A549 (cell line): ENCODE results near the gene BMP5. TPM values are rescaled to one million over a fixed set of nuclear protein-coding genes. Genes with fewer than 3 reads are reported as not detected.

Experiments used
- ATAC-seq, 2 experiments: fragments of 200-7000 bp in 1 of 2; fragments of >200 bp in 1 of 2; cut with Nextera tagmentation in 1 of 2; cut with Tn5 transposase in 1 of 2; 3 replicates each; pipeline versions ENCODE4 v1.8.0 to v1.9.1; 2018 to 2020; ENCODE audit warnings: mild to moderate bottlenecking in 1 of 2, moderate library complexity in 1 of 2
- CTCF ChIA-PET: fragments of 300-600 bp; sonication (Branson Sonifier 250); formaldehyde crosslinking; extraction: SDS; loops from one replicate; lab custom pipeline; 2021; ENCODE audit warnings: antibody characterized with exemption, inconsistent platforms; lab: Yijun Ruan, JAX
- POLR2A ChIA-PET: fragments of 350-600 bp; formaldehyde crosslinking; extraction: SDS; loops from one replicate; lab custom pipeline; 2021; ENCODE audit warnings: antibody characterized with exemption, inconsistent platforms; lab: Yijun Ruan, JAX
- DNase-seq, 2 experiments: peaks; one replicate each; pipeline versions ENCODE4 v3.0.0 to v3.0.0-alpha.2; 2011 to 2016; ENCODE audit warnings: low read depth in 1 of 2, low spot score in 1 of 2
- FAIRE-seq: peaks from 2 replicates; lab custom pipeline; 2011; peaks lifted over from hg19 to GRCh38; lab: Jason Lieb, UNC
- H3K27ac ChIP-seq, 2 experiments: fragments of >200 bp; sonication (Bioruptor Twin); formaldehyde crosslinking; 3 replicates each; pipeline ENCODE4 v1.5.1; 2016 to 2017
- H3K4me1 ChIP-seq: fragments of >200 bp; sonication (Bioruptor Twin); formaldehyde crosslinking; 3 replicates; pipeline ENCODE4 v1.6.1; 2016
- H3K4me2 ChIP-seq: fragments of >200 bp; sonication (Bioruptor Twin); formaldehyde crosslinking; 3 replicates; pipeline ENCODE4 v1.6.1; 2016
- H3K4me3 ChIP-seq: fragments of >200 bp; sonication (Bioruptor Twin); formaldehyde crosslinking; 3 replicates; pipeline ENCODE4 v1.5.1; 2016
- H3K9me3 ChIP-seq: fragments of >200 bp; sonication (Bioruptor Twin); formaldehyde crosslinking; 3 replicates; pipeline ENCODE4 v1.6.1; 2016
- BCL3 ChIP-seq: fragments of >200 bp; sonication (Bioruptor Twin); formaldehyde crosslinking; IDR thresholded peaks from 3 replicates; pipeline ENCODE4 v1.6.1; 2016
- BHLHE40 ChIP-seq: IDR thresholded peaks from 2 replicates; pipeline ENCODE4 v1.6.1; 2012; ENCODE audit warnings: low read depth, low read length, inconsistent platforms
- CBX8 ChIP-seq: fragments of 200-600 bp; sonication (generic); IDR thresholded peaks from 2 replicates; pipeline ENCODE4 v1.6.1; 2016
- CHD2 ChIP-seq: fragments of 150-350 bp; IDR thresholded peaks from 2 replicates; pipeline ENCODE4 v1.6.1; 2014; ENCODE audit warnings: low read length; ENCODE audit not compliant: partially characterized antibody
- EHF ChIP-seq: fragments of 250-450 bp; sonication (Bioruptor Pico); IDR thresholded peaks from 2 replicates; pipeline ENCODE4 v1.5.0; 2020; ENCODE audit warnings: mild to moderate bottlenecking
- EP300 ChIP-seq, 2 experiments: fragments of >200 bp; sonication (Bioruptor Twin); formaldehyde crosslinking; IDR thresholded peaks; 2 replicates in 1 of 2; 3 replicates in 1 of 2; pipeline ENCODE4 v1.6.1; 2016 to 2017
- FOSB ChIP-seq: fragments of 250-450 bp; sonication (Bioruptor Pico); IDR thresholded peaks from 2 replicates; pipeline ENCODE4 v1.5.0; 2020; ENCODE audit warnings: mild to moderate bottlenecking, moderate library complexity
- GATA3 ChIP-seq: IDR thresholded peaks from 2 replicates; pipeline ENCODE4 v1.6.1; 2012; ENCODE audit warnings: borderline replicate concordance
- HES2 ChIP-seq: fragments of >200 bp; sonication (Bioruptor Twin); formaldehyde crosslinking; IDR thresholded peaks from 2 replicates; pipeline ENCODE4 v1.6.1; 2016
- JUN ChIP-seq, 2 experiments: fragments of >200 bp; sonication (Bioruptor Twin); formaldehyde crosslinking; IDR thresholded peaks; 2 replicates in 1 of 2; 3 replicates in 1 of 2; pipeline ENCODE4 v1.6.1; 2016 to 2017
- JUNB ChIP-seq: fragments of >200 bp; sonication (Bioruptor Twin); formaldehyde crosslinking; IDR thresholded peaks from 2 replicates; pipeline ENCODE4 v1.6.1; 2016
- KDM1A ChIP-seq: fragments of 200-600 bp; sonication (generic); IDR thresholded peaks from 2 replicates; pipeline ENCODE4 v1.6.1; 2016; ENCODE audit warnings: low read depth, mild to moderate bottlenecking
- MAX ChIP-seq: IDR thresholded peaks from 2 replicates; pipeline ENCODE4 v1.6.1; 2012
- MAZ ChIP-seq: fragments of 150-350 bp; IDR thresholded peaks from 2 replicates; pipeline ENCODE4 v1.6.1; 2014; ENCODE audit warnings: antibody characterized with exemption, low read depth, low read length, borderline replicate concordance
- MYC ChIP-seq: IDR thresholded peaks from 2 replicates; pipeline ENCODE4 v1.6.1; 2012; ENCODE audit warnings: mild to moderate bottlenecking, inconsistent platforms, low read length, improper control_type of control experiment, borderline replicate concordance
- NFE2L2 ChIP-seq: fragments of 150-350 bp; conservative IDR thresholded peaks from 2 replicates; pipeline ENCODE4 v1.6.1; 2014; ENCODE audit warnings: low read length
- NPAS2 ChIP-seq: fragments of 250-450 bp; sonication (Bioruptor Pico); IDR thresholded peaks from 2 replicates; pipeline ENCODE4 v1.8.0; 2022; ENCODE audit warnings: mild to moderate bottlenecking, moderate library complexity, borderline replicate concordance
- POLR2AphosphoS2 ChIP-seq: conservative IDR thresholded peaks from 2 replicates; pipeline ENCODE4 v1.6.1; 2012; ENCODE audit warnings: low read length, improper control_type of control experiment, inconsistent platforms
- RCOR1 ChIP-seq: fragments of 150-350 bp; IDR thresholded peaks from 2 replicates; pipeline ENCODE4 v1.6.1; 2014; ENCODE audit warnings: antibody characterized with exemption, low read length, low read depth
- RFX5 ChIP-seq: fragments of 450-650 bp; IDR thresholded peaks from 2 replicates; pipeline ENCODE4 v1.7.1; 2014; ENCODE audit warnings: antibody characterized with exemption, mild to moderate bottlenecking, moderate library complexity
- TFCP2L1 ChIP-seq: fragments of 250-450 bp; sonication (Bioruptor Pico); IDR thresholded peaks from 2 replicates; pipeline ENCODE4 v1.5.0; 2021; ENCODE audit warnings: mild to moderate bottlenecking
- ZFP36 ChIP-seq: fragments of 450-650 bp; IDR thresholded peaks from 2 replicates; pipeline ENCODE4 v1.6.1; 2014; ENCODE audit warnings: borderline replicate concordance; ENCODE audit not compliant: partially characterized antibody
- ZSCAN20 ChIP-seq: fragments of 250-450 bp; sonication (Bioruptor Pico); IDR thresholded peaks from 2 replicates; pipeline ENCODE4 v1.8.0; 2022; ENCODE audit warnings: mild to moderate bottlenecking, moderate library complexity
- WGBS: methylation state at CpG from one replicate; pipeline ENCODE4 v1.1.6; 2017; ENCODE audit errors: missing lambda C conversion rate; 5-methylcytosine and 5-hydroxymethylcytosine counted together
- polyA plus RNA-seq, 4 experiments: library from polyadenylated mRNA; depleted of rRNA in 3 of 4; stranded (reverse); fragments of >200 nt; fragmentation: RNase III in 1 of 4; extraction: RNeasy Plus Mini Kit Qiagen cat#74134 plus additional on column Dnase treatment in 1 of 4; gene quantifications; 2 replicates in 3 of 4; 3 replicates in 1 of 4; pipeline ENCODE4 v1.2.3, GENCODE V29; 2011 to 2017
- TF ChIP-seq, protein P1 (sequence below): fragments of 250-450 bp; sonication (Bioruptor Pico); IDR thresholded peaks from 2 replicates; pipeline ENCODE4 v1.5.0; 2020; ENCODE audit warnings: low read depth, mild to moderate bottlenecking, moderate library complexity
- TF ChIP-seq, protein P2 (sequence below): fragments of 450-650 bp; IDR thresholded peaks from 2 replicates; pipeline ENCODE4 v1.6.1; 2014; ENCODE audit warnings: antibody characterized with exemption

Gene BMP5
- polyA plus RNA-seq, 2 of the 4 experiments (the other 2 are of a cell fraction), result 0.04 to 0.12 TPM

GRCh38 chr6:55794136-55794812, 81.1 kb downstream of the BMP5 start:
- Histone ChIP-seq H3K27ac (no peak overlapping the region), H3K9me3 (no peaks in the 10 kb centered on the region), H3K4me1 (no peaks in the 10 kb centered on the region), H3K4me3 (no peak overlapping the region), H3K4me2 (no peak overlapping the region)
- TF ChIP-seq NFE2L2 (no peak), ZFP36 (no peak), NPAS2 (CRISPR knock-in tag) (no peak)
- FAIRE-seq (no peak), DNase-seq (no peak), ATAC-seq (no peak)
- POLR2A ChIA-PET, result no interaction called here
- WGBS, result 80% methylated on average over 3 of the region's 3 CpGs
- CTCF ChIA-PET, result no interaction called here

DNA sequence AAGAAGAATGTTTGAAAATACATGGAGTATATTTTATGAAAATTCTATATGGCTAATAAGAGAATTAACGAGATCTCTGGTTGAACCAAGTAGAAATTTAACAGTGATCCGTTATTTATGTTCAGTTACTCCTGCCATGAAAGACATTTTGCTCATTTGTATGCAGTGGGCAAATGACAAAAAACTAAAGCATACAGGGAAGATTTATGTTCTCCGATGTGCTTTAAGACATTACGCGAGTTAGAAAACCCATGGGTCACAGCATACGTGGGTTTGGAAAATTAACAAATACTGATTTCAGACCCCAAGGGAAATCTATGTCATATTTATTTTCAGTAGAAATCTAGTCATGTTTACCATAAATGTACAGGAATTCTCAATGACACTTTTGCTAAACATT, 90.1 kb downstream of the BMP5 start:
- Histone ChIP-seq H3K4me3 (no peak overlapping the region), H3K27ac (no peak overlapping the region), H3K9me3 (no peaks in the 10 kb centered on the region), H3K4me1 (no peaks in the 10 kb centered on the region), H3K4me2 (no peak overlapping the region)
- DNase-seq, result no peak
- no peak for ATAC-seq
- ChIA-PET CTCF (no interaction called here), POLR2A (no interaction called here)
- 89% methylated on average over 6 of the region's 6 CpGs for WGBS
- FAIRE-seq, result no peak
- TF ChIP-seq EP300 (IDR thresholded peaks at IDR 0.05), result no peak
- no peak for TF ChIP-seq MAZ

DNA sequence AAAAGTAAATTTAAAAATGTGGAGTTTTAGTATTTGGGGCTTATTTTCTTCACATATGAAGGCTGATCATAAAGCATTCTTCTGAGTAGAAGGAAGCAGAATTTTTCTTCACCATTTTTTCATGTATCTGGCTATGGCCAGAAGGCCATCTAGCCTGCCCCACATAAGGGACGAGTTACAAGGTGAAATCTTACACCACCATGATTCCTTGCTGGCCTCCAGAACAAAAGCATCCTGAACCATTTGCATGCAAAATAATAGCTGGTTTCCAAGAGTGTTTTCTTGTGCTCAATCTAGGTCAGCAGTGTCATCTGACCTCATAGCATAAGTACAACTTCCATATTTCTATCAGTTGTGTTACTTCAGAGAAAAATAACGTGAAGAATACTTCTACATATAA, 93.1 kb downstream of the BMP5 start:
- TF ChIP-seq RCOR1 (no peak), CBX8 (no peak), JUNB (no peak), BHLHE40 (no peak)
- TF ChIP-seq, protein P1, sequence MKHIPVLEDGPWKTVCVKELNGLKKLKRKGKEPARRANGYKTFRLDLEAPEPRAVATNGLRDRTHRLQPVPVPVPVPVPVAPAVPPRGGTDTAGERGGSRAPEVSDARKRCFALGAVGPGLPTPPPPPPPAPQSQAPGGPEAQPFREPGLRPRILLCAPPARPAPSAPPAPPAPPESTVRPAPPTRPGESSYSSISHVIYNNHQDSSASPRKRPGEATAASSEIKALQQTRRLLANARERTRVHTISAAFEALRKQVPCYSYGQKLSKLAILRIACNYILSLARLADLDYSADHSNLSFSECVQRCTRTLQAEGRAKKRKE (CRISPR knock-in tag), result no peak
- TF ChIP-seq, protein P2, sequence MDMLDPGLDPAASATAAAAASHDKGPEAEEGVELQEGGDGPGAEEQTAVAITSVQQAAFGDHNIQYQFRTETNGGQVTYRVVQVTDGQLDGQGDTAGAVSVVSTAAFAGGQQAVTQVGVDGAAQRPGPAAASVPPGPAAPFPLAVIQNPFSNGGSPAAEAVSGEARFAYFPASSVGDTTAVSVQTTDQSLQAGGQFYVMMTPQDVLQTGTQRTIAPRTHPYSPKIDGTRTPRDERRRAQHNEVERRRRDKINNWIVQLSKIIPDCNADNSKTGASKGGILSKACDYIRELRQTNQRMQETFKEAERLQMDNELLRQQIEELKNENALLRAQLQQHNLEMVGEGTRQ, result no peak
- CTCF ChIA-PET, result no interaction called here
- ATAC-seq, result no peak
- no peak overlapping the region for H3K4me3 ChIP-seq
- 48% methylated on average over 2 of the region's 2 CpGs for WGBS
- no peak overlapping the region for H3K4me2 ChIP-seq
- no peak for DNase-seq
- POLR2A ChIA-PET, result no interaction called here
- H3K4me1 ChIP-seq, result no peaks in the 10 kb centered on the region
- H3K9me3 ChIP-seq, result no peaks in the 10 kb centered on the region
- H3K27ac ChIP-seq, result no peak overlapping the region
- FAIRE-seq, result no peak

DNA sequence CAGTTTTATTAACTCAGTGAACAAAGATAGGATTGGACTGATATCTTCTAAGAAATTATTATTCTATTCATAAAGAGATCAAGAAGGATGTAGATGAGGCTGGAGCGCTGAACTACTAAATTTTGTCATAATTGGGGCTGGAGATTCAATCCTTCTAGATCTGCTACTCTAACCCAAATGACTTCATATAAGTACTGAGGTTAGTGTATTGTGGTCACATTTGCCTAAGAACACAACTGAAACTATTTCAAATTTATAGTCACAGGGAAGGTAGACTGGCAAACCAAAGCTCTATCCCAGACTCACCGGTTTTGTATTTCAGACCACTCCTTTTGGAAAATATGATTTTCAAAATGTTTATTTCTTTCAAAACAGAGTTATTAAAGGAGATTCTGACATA, 96.7 kb downstream of the BMP5 start:
- WGBS, result 94% methylated on average over 2 of the region's 2 CpGs
- DNase-seq (no peak), ATAC-seq (no peak), FAIRE-seq (no peak)
- H3K27ac ChIP-seq, result no peak overlapping the region
- ChIA-PET POLR2A (no interaction called here), CTCF (no interaction called here)
- no peak for TF ChIP-seq TFCP2L1 (CRISPR knock-in tag)
- no peaks in the 10 kb centered on the region for H3K4me1 ChIP-seq
- H3K9me3 ChIP-seq, result no peaks in the 10 kb centered on the region
- H3K4me2 ChIP-seq, result no peak overlapping the region
- no peak overlapping the region for H3K4me3 ChIP-seq

- no peak for FAIRE-seq
- WGBS, result 78% methylated on average over 1 of the region's 1 CpG
- Histone ChIP-seq H3K9me3 (no peaks in the 10 kb centered on the region), H3K4me2 (no peak overlapping the region), H3K4me3 (no peak overlapping the region), H3K4me1 (no peaks in the 10 kb centered on the region), H3K27ac (no peak overlapping the region)
- ATAC-seq, result no peak
- TF ChIP-seq CHD2 (no peak), GATA3 (no peak), NPAS2 (CRISPR knock-in tag) (no peak), FOSB (CRISPR knock-in tag) (no peak), MYC (no peak), HES2 (no peak), MAX (no peak), KDM1A (no peak), EP300 (IDR thresholded peaks at IDR 0.05) (no peak), EHF (CRISPR knock-in tag) (no peak), JUN (IDR thresholded peaks at IDR 0.05) (no peak), ZFP36 (no peak), BCL3 (no peak), ZSCAN20 (CRISPR knock-in tag) (no peak), RFX5 (no peak), POLR2AphosphoS2 (no peak)
- CTCF ChIA-PET, result no interaction called here
- POLR2A ChIA-PET, result no interaction called here
- DNase-seq, result no peak
These were observed 97.9 kb downstream of the BMP5 start for GRCh38 chr6:55777469-55777868.
